GM23338 (cell line): ENCODE results near the gene PM20D1.

Experiments
- ETS1 ChIP-seq: IDR thresholded peaks from 2 replicates; pipeline ENCODE4 v1.6.1; 2016; ENCODE audit warnings: antibody characterized with exemption
- EZH2 ChIP-seq: fragments of 200-600 bp; sonication (generic); IDR thresholded peaks from one replicate; pipeline ENCODE4 v1.8.0; 2017; ENCODE audit warnings: antibody characterized with exemption, mild to moderate bottlenecking, low read depth; ENCODE audit not compliant: unreplicated experiment
- JUNB ChIP-seq: IDR thresholded peaks from one replicate; pipeline ENCODE4 v1.6.1; 2016; ENCODE audit warnings: antibody characterized with exemption; ENCODE audit not compliant: unreplicated experiment
- STAT1 ChIP-seq: IDR thresholded peaks from one replicate; pipeline ENCODE4 v1.6.1; 2016; ENCODE audit warnings: antibody characterized with exemption; ENCODE audit not compliant: unreplicated experiment

- TF ChIP-seq STAT1 (no peak), JUNB (no peak), ETS1 (no peak), EZH2 (no peak)
Observed at GRCh38 chr1:205834751-205835150, 15.2 kb downstream of the PM20D1 start.
